Liver (tissue), 9 donors: ENCODE measurements around the gene CA5A. TPM values are rescaled to one million over a fixed set of nuclear protein-coding genes. Genes with fewer than 3 reads are reported as not detected.

Source experiments
- DNase-seq: peaks from one replicate; pipeline ENCODE4 v3.0.0-alpha.2; 2017; ENCODE audit warnings: low spot score
- H3K27ac ChIP-seq, 2 donors: one replicate each; pipeline ENCODE4 v1.7.0; 2013; ENCODE audit warnings: inconsistent platforms in 2 of 2, low read length in 2 of 2, control low read depth in 1 of 2, low read depth in 1 of 2, mild to moderate bottlenecking in 1 of 2
- H3K27me3 ChIP-seq, 4 donors: one replicate each; pipeline versions ENCODE4 v1.6.1 to v1.7.0; 2013; ENCODE audit warnings: low read length in 3 of 4, inconsistent platforms in 1 of 4, mild to moderate bottlenecking in 1 of 4, moderate library complexity in 1 of 4; ENCODE audit not compliant: control insufficient read depth in 4 of 4, insufficient read depth in 4 of 4
- H3K36me3 ChIP-seq, 4 donors: one replicate each; pipeline versions ENCODE4 v1.6.1 to v1.7.0; 2013; ENCODE audit warnings: low read length in 3 of 4, mild to moderate bottlenecking in 3 of 4, low read depth in 1 of 4, moderate library complexity in 1 of 4; ENCODE audit not compliant: control insufficient read depth in 4 of 4, insufficient read depth in 3 of 4
- H3K4me1 ChIP-seq, 4 donors: one replicate each; pipeline versions ENCODE4 v1.6.1 to v1.7.0; 2013; ENCODE audit warnings: low read length in 3 of 4, mild to moderate bottlenecking in 3 of 4, moderate library complexity in 1 of 4; ENCODE audit not compliant: control insufficient read depth in 4 of 4, insufficient read depth in 4 of 4
- H3K4me3 ChIP-seq, 3 donors: one replicate each; pipeline versions ENCODE4 v1.6.1 to v1.7.0; 2013; ENCODE audit warnings: low read length in 3 of 3, control low read depth in 1 of 3, low read depth in 1 of 3, mild to moderate bottlenecking in 1 of 3
- H3K9ac ChIP-seq, 2 donors: one replicate each; pipeline ENCODE4 v1.7.0; 2013; ENCODE audit warnings: low read length in 2 of 2, mild to moderate bottlenecking in 2 of 2, moderate library complexity in 2 of 2, control low read depth in 1 of 2, low read depth in 1 of 2
- H3K9me3 ChIP-seq, 4 donors: one replicate each; pipeline versions ENCODE4 v1.6.1 to v1.7.0; 2013; ENCODE audit warnings: low read length in 3 of 4; ENCODE audit not compliant: control insufficient read depth in 4 of 4
- ATF3 ChIP-seq: IDR thresholded peaks from 2 replicates; pipeline ENCODE4 v1.6.1; 2016; ENCODE audit warnings: antibody characterized with exemption
- CTCF ChIP-seq: fragments of 150-350 bp; IDR thresholded peaks from 2 replicates; pipeline ENCODE4 v1.5.1; 2017; ENCODE audit warnings: improper control_type of control experiment, low read depth, low read length; ENCODE audit not compliant: missing input control
- EGR1 ChIP-seq, 2 donors: IDR thresholded peaks; 2 replicates each; pipeline ENCODE4 v1.6.1; 2016 to 2018; ENCODE audit warnings: antibody characterized with exemption in 2 of 2, low read depth in 2 of 2
- FOXA1 ChIP-seq: IDR thresholded peaks from 2 replicates; pipeline ENCODE4 v1.6.1; 2016; ENCODE audit warnings: antibody characterized with exemption
- FOXA2 ChIP-seq: IDR thresholded peaks from 2 replicates; pipeline ENCODE4 v1.6.1; 2016; ENCODE audit warnings: antibody characterized with exemption
- HNF4A ChIP-seq, 2 donors: conservative IDR thresholded peaks; 2 replicates each; pipeline ENCODE4 v1.6.1; 2016; ENCODE audit warnings: antibody characterized with exemption in 2 of 2, mild to moderate bottlenecking in 2 of 2
- HNF4G ChIP-seq: IDR thresholded peaks from 2 replicates; pipeline ENCODE4 v1.6.1; 2016; ENCODE audit warnings: antibody characterized with exemption
- JUND ChIP-seq, 2 donors: IDR thresholded peaks; 2 replicates each; pipeline ENCODE4 v1.6.1; 2016; ENCODE audit warnings: antibody characterized with exemption in 2 of 2
- MAX ChIP-seq: IDR thresholded peaks from 2 replicates; pipeline ENCODE4 v1.6.1; 2016; ENCODE audit warnings: antibody characterized with exemption
- NR2F2 ChIP-seq: IDR thresholded peaks from 2 replicates; pipeline ENCODE4 v1.6.1; 2016; ENCODE audit warnings: antibody characterized with exemption
- RAD21 ChIP-seq, 2 donors: IDR thresholded peaks; 2 replicates each; pipeline ENCODE4 v1.6.1; 2016; ENCODE audit warnings: antibody characterized with exemption in 2 of 2, mild to moderate bottlenecking in 2 of 2
- REST ChIP-seq: IDR thresholded peaks from 2 replicates; pipeline ENCODE4 v1.6.1; 2016; ENCODE audit warnings: antibody characterized with exemption, mild to moderate bottlenecking
- RXRA ChIP-seq, 2 donors: IDR thresholded peaks; 2 replicates each; pipeline ENCODE4 v1.6.1; 2017 to 2018; ENCODE audit warnings: antibody characterized with exemption in 2 of 2, mild to moderate bottlenecking in 1 of 2
- SP1 ChIP-seq: IDR thresholded peaks from 2 replicates; pipeline ENCODE4 v1.6.1; 2018; ENCODE audit warnings: antibody characterized with exemption, mild to moderate bottlenecking
- TAF1 ChIP-seq: conservative IDR thresholded peaks from 2 replicates; pipeline ENCODE4 v1.6.1; 2016; ENCODE audit warnings: antibody characterized with exemption, mild to moderate bottlenecking
- YY1 ChIP-seq: IDR thresholded peaks from 2 replicates; pipeline ENCODE4 v1.6.1; 2016; ENCODE audit warnings: antibody characterized with exemption, mild to moderate bottlenecking
- ZBTB33 ChIP-seq: IDR thresholded peaks from 2 replicates; pipeline ENCODE4 v1.6.1; 2016; ENCODE audit warnings: antibody characterized with exemption
- WGBS: extraction: QIAGEN DNeasy Blood & Tissue Kit; methylation state at CpG from one replicate; pipeline ENCODE4 v1.1.7; 2013; 5-methylcytosine and 5-hydroxymethylcytosine counted together
- polyA plus RNA-seq, 2 donors: library from polyadenylated mRNA; stranded (reverse) in 1 of 2; unstranded in 1 of 2; fragments of 200-250 nt in 1 of 2; fragments of >200 nt in 1 of 2; fragmentation: Nextera tagmentation in 1 of 2; extraction: Ambion mirVana in 1 of 2; gene quantifications; one replicate each; pipeline versions ENCODE4 v1.2.1 to v1.2.3, GENCODE V29; 2013 to 2015
- total RNA-seq, 2 donors: library from RNA; depleted of rRNA; stranded (reverse); fragments of >200 nt; gene quantifications; one replicate each; pipeline ENCODE4 v1.2.3, GENCODE V29; 2014
- donor health status: healthy.
- donor health status: healthy.
- donor health status: healthy.
- donor health status: healthy.
- donor health status: healthy.

Gene CA5A
- total and polyA plus RNA-seq, 4 donors, result 12.3 to 66.8 (median 33.6) TPM

GRCh38 chr16:87847785-87848675 lies 88.3 kb downstream of the CA5A start:
- peak overlapping the region; percentile 75 to 94 for H3K27ac ChIP-seq
- no peak for DNase-seq
- no peaks in the 10 kb centered on the region for H3K9me3 ChIP-seq
- WGBS, result 40% methylated on average over 28 of the region's 28 CpGs
- peaks cover 0 to 2% (median 0%) of the 10 kb centered on the region in 4 donors for H3K36me3 ChIP-seq
- peak overlapping the region in 1 of 3 donors; percentile 14 for H3K4me3 ChIP-seq
- peaks cover 23 to 91% (median 77%) of the 10 kb centered on the region in 4 donors for H3K4me1 ChIP-seq
- H3K9ac ChIP-seq, result peak overlapping the region in 1 of 2 donors; percentile 47
- no peaks in the 10 kb centered on the region for H3K27me3 ChIP-seq
- peak in 1 of 2 donors; percentile 39 for TF ChIP-seq JUND (IDR thresholded peaks at IDR 0.05)
- TF ChIP-seq ATF3, result no peak
- no peak for TF ChIP-seq HNF4G
- no peak for TF ChIP-seq ZBTB33
- no peak for TF ChIP-seq NR2F2
- TF ChIP-seq SP1, result peak; percentile 48
- TF ChIP-seq RXRA (IDR thresholded peaks at IDR 0.05), result peak; percentile 21 to 60
- TF ChIP-seq REST, result no peak
- TF ChIP-seq EGR1 (IDR thresholded peaks at IDR 0.05; ENCODE audit: low read depth in 2 of 2), result no peak
- no peak for TF ChIP-seq TAF1
- TF ChIP-seq RAD21 (IDR thresholded peaks at IDR 0.05), result peak in 1 of 2 donors; percentile 19
- TF ChIP-seq CTCF, result no peak
- TF ChIP-seq HNF4A (conservative IDR thresholded peaks at IDR 0.05), result peak; percentile 60
- peak; percentile 18 for TF ChIP-seq MAX
- TF ChIP-seq FOXA2, result no peak
- no peak for TF ChIP-seq FOXA1
- peak; percentile 56 for TF ChIP-seq YY1
